Peyer's patch (tissue), 4 donors: Measurements from ENCODE around the gene PPP1CB.

ENCODE experiments used
- CTCF ChIP-seq, 6 experiments: fragments of 450-650 bp in 4 of 6; fragments of 200-600 bp in 2 of 6; sonication (generic) in 1 of 6; IDR thresholded peaks; one replicate each; pipeline ENCODE4 v1.5.1; 2017 to 2019; ENCODE audit warnings: antibody characterized with exemption in 6 of 6, mild to moderate bottlenecking in 3 of 6, moderate library complexity in 1 of 6
- POLR2A ChIP-seq, 2 donors: fragments of 450-650 bp; IDR thresholded peaks; one replicate each; pipeline ENCODE4 v1.5.1; 2017; ENCODE audit warnings: antibody characterized with exemption in 2 of 2, mild to moderate bottlenecking in 2 of 2, moderate library complexity in 2 of 2

- TF ChIP-seq POLR2A (IDR thresholded peaks at IDR 0.05) (no peak), CTCF (IDR thresholded peaks at IDR 0.05) (no peak)
Measured at GRCh38 chr2:28802975-28803429, 51.4 kb downstream of the PPP1CB start.
